ENCODE data around the gene OR2V2.

Gene OR2V2

GRCh38 chr5:181163487-181164075, 16.2 kb downstream of the OR2V2 start:
- DNase-seq (ENCODE audit: low read depth): no peak
- no peak for TF ChIP-seq CTCF (conservative IDR thresholded peaks at IDR 0.05; ENCODE audit: low read length)
- no peak overlapping the region for H3K4me3 ChIP-seq (ENCODE audit: low read length)

- H3K4me3 ChIP-seq (ENCODE audit: low read length): no peak overlapping the region
- peak; percentile 21 for DNase-seq (ENCODE audit: low read depth)
- TF ChIP-seq CTCF (conservative IDR thresholded peaks at IDR 0.05; ENCODE audit: low read length): no peak
These were observed 16.9 kb downstream of the OR2V2 start for GRCh38 chr5:181164076-181164952.

- no peak for DNase-seq (ENCODE audit: low read depth)
- TF ChIP-seq CTCF (conservative IDR thresholded peaks at IDR 0.05; ENCODE audit: low read length): no peak
- no peak overlapping the region for H3K4me3 ChIP-seq (ENCODE audit: low read length)
These were observed 19.7 kb downstream of the OR2V2 start for GRCh38 chr5:181166812-181167733.

GRCh38 chr5:181167814-181168488, 20.6 kb downstream of the OR2V2 start:
- no peak for DNase-seq (ENCODE audit: low read depth)
- TF ChIP-seq CTCF (conservative IDR thresholded peaks at IDR 0.05; ENCODE audit: low read length): peak; percentile 31
- H3K4me3 ChIP-seq (ENCODE audit: low read length): no peak overlapping the region

GRCh38 chr5:181168595-181169118, 21.3 kb downstream of the OR2V2 start:
- TF ChIP-seq CTCF (conservative IDR thresholded peaks at IDR 0.05; ENCODE audit: low read length): no peak
- H3K4me3 ChIP-seq (ENCODE audit: low read length): no peak overlapping the region
- no peak for DNase-seq (ENCODE audit: low read depth)

- peak; percentile 68 for DNase-seq (ENCODE audit: low read depth)
- H3K4me3 ChIP-seq (ENCODE audit: low read length): peak overlapping the region; percentile 12; the same call in 1 of the 2 replicates
These were observed 22.3 kb downstream of the OR2V2 start for GRCh38 chr5:181169459-181170236.
